ENCODE data around the gene B4GALT1. TPM values are rescaled to one million over a fixed set of nuclear protein-coding genes. Genes with fewer than 3 reads are reported as not detected.
"Not testable (repeated sequence)": the region's sequence is repeated elsewhere in the genome, so short reads cannot be mapped to it uniquely, and the experiment has no call there.

The B4GALT1 gene
- total RNA-seq, 4 donors from 2014 or later, result 45.1 to 68.7 (median 53.5) TPM

- peak; percentile 83 to 87 for DNase-seq (ENCODE audit: low spot score in 2 of 2)
- Histone ChIP-seq H3K4me3 (peak overlapping the region; percentile 87), H3K27me3 (no peaks in the 10 kb centered on the region), H3K36me3 (no peaks in the 10 kb centered on the region), H3K4me1 (peaks cover 59% of the 10 kb centered on the region), H3K27ac (peak overlapping the region; percentile 97), H3K9me3 (no peaks in the 10 kb centered on the region)
- TF ChIP-seq POLR2A (IDR thresholded peaks at IDR 0.05) (no peak), POLR2AphosphoS5 (IDR thresholded peaks at IDR 0.05) (peak in 1 of 3 donors; percentile 68)
- 2% methylated on average over 6 of the region's 51 CpGs for WGBS
Measured at GRCh38 chr9:33166231-33167083, 679 bp downstream of the B4GALT1 start.

- TF ChIP-seq CTCF (IDR thresholded peaks at IDR 0.05) (no peak), EP300 (IDR thresholded peaks at IDR 0.05) (no peak), POLR2A (IDR thresholded peaks at IDR 0.05) (peak in 1 of 2 donors; percentile 49), POLR2AphosphoS5 (IDR thresholded peaks at IDR 0.05) (peak; percentile 14 to 94 (median 54))
- H3K4me1 ChIP-seq, result peaks cover 68% of the 10 kb centered on the region
- no peaks in the 10 kb centered on the region for H3K36me3 ChIP-seq
- peak overlapping the region; percentile 97 for H3K27ac ChIP-seq
- no peak for DNase-seq (ENCODE audit: low spot score in 2 of 2)
- H3K9me3 ChIP-seq, result no peaks in the 10 kb centered on the region
- peak overlapping the region; percentile 87 for H3K4me3 ChIP-seq
- 12% methylated on average over 10 of the region's 10 CpGs for WGBS
- H3K27me3 ChIP-seq, result no peaks in the 10 kb centered on the region
Measured at GRCh38 chr9:33165263-33166151, 1.6 kb downstream of the B4GALT1 start.

- H3K4me3 ChIP-seq, result peak overlapping the region; percentile 87
- peak overlapping the region; percentile 97 for H3K27ac ChIP-seq
- H3K27me3 ChIP-seq; DNase-seq (ENCODE audit: low spot score in 2 of 2); H3K9me3 ChIP-seq; H3K36me3 ChIP-seq: not testable (repeated sequence)
- 21% methylated on average over 7 of the region's 7 CpGs for WGBS
- peaks cover 74% of the 10 kb centered on the region for H3K4me1 ChIP-seq
Measured at GRCh38 chr9:33164921-33165262, 2.2 kb downstream of the B4GALT1 start.

- 32% methylated on average over 11 of the region's 11 CpGs for WGBS
- no peak for DNase-seq (ENCODE audit: low spot score in 2 of 2)
- no peaks in the 10 kb centered on the region for H3K27me3 ChIP-seq
- H3K9me3 ChIP-seq, result no peaks in the 10 kb centered on the region
- H3K27ac ChIP-seq, result peak overlapping the region; percentile 97
- H3K36me3 ChIP-seq, result no peaks in the 10 kb centered on the region
- H3K4me1 ChIP-seq, result peaks cover 81% of the 10 kb centered on the region
- peak overlapping the region; percentile 87 for H3K4me3 ChIP-seq
- TF ChIP-seq POLR2AphosphoS5 (IDR thresholded peaks at IDR 0.05) (peak in 1 of 3 donors; percentile 30), EP300 (IDR thresholded peaks at IDR 0.05) (no peak), POLR2A (IDR thresholded peaks at IDR 0.05) (peak in 1 of 2 donors; percentile 10)
Measured at GRCh38 chr9:33164138-33164809, 2.9 kb downstream of the B4GALT1 start.

- H3K27me3 ChIP-seq, result no peaks in the 10 kb centered on the region
- no peaks in the 10 kb centered on the region for H3K36me3 ChIP-seq
- no peak for TF ChIP-seq POLR2A (IDR thresholded peaks at IDR 0.05)
- TF ChIP-seq CTCF (IDR thresholded peaks at IDR 0.05), result no peak
- no peak for TF ChIP-seq POLR2AphosphoS5 (IDR thresholded peaks at IDR 0.05)
- no peak for TF ChIP-seq EP300 (IDR thresholded peaks at IDR 0.05)
- no peak for DNase-seq (ENCODE audit: low spot score in 2 of 2)
- H3K4me3 ChIP-seq, result peak overlapping the region; percentile 87
- H3K9me3 ChIP-seq, result no peaks in the 10 kb centered on the region
- peak overlapping the region; percentile 97 for H3K27ac ChIP-seq
- peaks cover 87% of the 10 kb centered on the region for H3K4me1 ChIP-seq
- 80% methylated on average over 6 of the region's 8 CpGs for WGBS
Measured at GRCh38 chr9:33163433-33164137, 3.6 kb downstream of the B4GALT1 start.

- Histone ChIP-seq H3K36me3 (no peaks in the 10 kb centered on the region), H3K9me3 (no peaks in the 10 kb centered on the region), H3K4me1 (peaks cover 87% of the 10 kb centered on the region), H3K4me3 (peak overlapping the region; percentile 87), H3K27ac (peak overlapping the region; percentile 97), H3K27me3 (no peaks in the 10 kb centered on the region)
- 21% methylated on average over 8 of the region's 9 CpGs for WGBS
- peak in 2 of 3 donors; percentile 52 to 88 for TF ChIP-seq POLR2AphosphoS5 (IDR thresholded peaks at IDR 0.05)
- peak in 1 of 2 donors; percentile 13 for TF ChIP-seq POLR2A (IDR thresholded peaks at IDR 0.05)
- TF ChIP-seq EP300 (IDR thresholded peaks at IDR 0.05), result no peak
- TF ChIP-seq CTCF (IDR thresholded peaks at IDR 0.05), result no peak
- DNase-seq (ENCODE audit: low spot score in 2 of 2), result peak; percentile 86 to 87
Measured at GRCh38 chr9:33162721-33163311, 4.3 kb downstream of the B4GALT1 start.
